ENCODE data around the gene ZAP70. TPM values are rescaled to one million over a fixed set of nuclear protein-coding genes. Genes with fewer than 3 reads are reported as not detected.

ZAP70 gene
- total RNA-seq, 1 experiment from 2014 or later = not detected

GRCh38 chr2:97752342-97753334 is 39.3 kb downstream of the ZAP70 start:
- Histone ChIP-seq H4K20me1 (ENCODE audit: insufficient read depth, low read depth, low read length) (no peaks in the 10 kb centered on the region), H3K4me3 (ENCODE audit: low read length) (no peak overlapping the region), H3K36me3 (ENCODE audit: insufficient read depth, low read length) (0 out of 2 replicates have a peak, but pooled peaks cover 4% of the 10 kb centered on the region), H2AFZ (ENCODE audit: low read length) (no peak overlapping the region), H3K9ac (ENCODE audit: low read length) (no peak overlapping the region), H3K9me3 (ENCODE audit: low read length) (no peaks in the 10 kb centered on the region), H3K4me2 (ENCODE audit: low read depth, low read length, poor library complexity, severe bottlenecking) (no peak overlapping the region), H3K27me3 (ENCODE audit: low read length) (no peaks in the 10 kb centered on the region), H3K79me2 (ENCODE audit: low read length) (no peaks in the 10 kb centered on the region), H3K9me2 (replicated peaks; ENCODE audit: insufficient read depth, low read length) (no peaks in the 10 kb centered on the region), H3K27ac (ENCODE audit: low read length) (no peak overlapping the region), H3K4me1 (ENCODE audit: low read length) (peaks cover 19% of the 10 kb centered on the region)
- DNase-seq = no peak

GRCh38 chr2:97754690-97755346 is 41.4 kb downstream of the ZAP70 start:
- no peak overlapping the region for H3K4me3 ChIP-seq (ENCODE audit: low read length)
- H3K4me1 ChIP-seq (ENCODE audit: low read length) = peaks cover 12% of the 10 kb centered on the region
- no peak overlapping the region for H2AFZ ChIP-seq (ENCODE audit: low read length)
- no peak overlapping the region for H3K27ac ChIP-seq (ENCODE audit: low read length)
- no peak overlapping the region for H3K9ac ChIP-seq (ENCODE audit: low read length)
- H3K79me2 ChIP-seq (ENCODE audit: low read length) = no peaks in the 10 kb centered on the region
- no peaks in the 10 kb centered on the region for H4K20me1 ChIP-seq (ENCODE audit: insufficient read depth, low read depth, low read length)
- H3K4me2 ChIP-seq (ENCODE audit: low read depth, low read length, poor library complexity, severe bottlenecking) = no peak overlapping the region
- DNase-seq = no peak
- H3K36me3 ChIP-seq (ENCODE audit: insufficient read depth, low read length) = peaks cover 8% of the 10 kb centered on the region; the same call in 1 of the 2 replicates
- H3K9me3 ChIP-seq (ENCODE audit: low read length) = no peaks in the 10 kb centered on the region
- no peaks in the 10 kb centered on the region for H3K27me3 ChIP-seq (ENCODE audit: low read length)
- no peaks in the 10 kb centered on the region for H3K9me2 ChIP-seq (replicated peaks; ENCODE audit: insufficient read depth, low read length)

- no peak overlapping the region for H3K4me3 ChIP-seq (ENCODE audit: low read length)
- peaks cover 12% of the 10 kb centered on the region for H3K4me1 ChIP-seq (ENCODE audit: low read length)
- peaks cover 8% of the 10 kb centered on the region; the same call in 1 of the 2 replicates for H3K36me3 ChIP-seq (ENCODE audit: insufficient read depth, low read length)
- H3K4me2 ChIP-seq (ENCODE audit: low read depth, low read length, poor library complexity, severe bottlenecking) = no peak overlapping the region
- no peak overlapping the region for H3K9ac ChIP-seq (ENCODE audit: low read length)
- no peaks in the 10 kb centered on the region for H3K79me2 ChIP-seq (ENCODE audit: low read length)
- H2AFZ ChIP-seq (ENCODE audit: low read length) = no peak overlapping the region
- H3K27me3 ChIP-seq (ENCODE audit: low read length) = no peaks in the 10 kb centered on the region
- no peak overlapping the region for H3K27ac ChIP-seq (ENCODE audit: low read length)
- H3K9me3 ChIP-seq (ENCODE audit: low read length) = no peaks in the 10 kb centered on the region
- no peak for DNase-seq
- no peaks in the 10 kb centered on the region for H4K20me1 ChIP-seq (ENCODE audit: insufficient read depth, low read depth, low read length)
- H3K9me2 ChIP-seq (replicated peaks; ENCODE audit: insufficient read depth, low read length) = no peaks in the 10 kb centered on the region
These were observed 42.1 kb downstream of the ZAP70 start for GRCh38 chr2:97755491-97755890.

DNA sequence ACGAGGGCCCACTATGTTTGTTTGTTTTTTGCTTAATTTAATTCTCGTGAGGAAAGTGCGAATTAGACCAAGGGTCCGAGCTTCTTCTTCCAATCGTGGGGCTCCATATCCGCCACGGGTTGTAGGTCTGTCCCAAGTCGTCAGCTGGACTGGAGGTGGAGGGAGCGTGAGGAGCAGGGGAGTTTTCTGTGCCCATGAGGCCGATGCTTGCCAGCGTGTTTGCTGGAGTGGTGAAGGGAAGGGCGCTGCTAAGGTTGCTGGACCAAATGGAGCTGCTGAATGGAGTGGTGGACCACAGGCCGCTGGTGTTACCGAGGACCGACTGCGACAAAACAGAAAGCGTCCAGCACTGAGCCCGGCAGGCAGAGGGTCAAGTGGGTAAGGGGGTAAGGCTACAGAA is 43.7 kb downstream of the ZAP70 start:
- Histone ChIP-seq H3K36me3 (ENCODE audit: insufficient read depth, low read length) (peaks cover 4% of the 10 kb centered on the region; the same call in 1 of the 2 replicates), H3K4me3 (ENCODE audit: low read length) (no peak overlapping the region), H4K20me1 (ENCODE audit: insufficient read depth, low read depth, low read length) (no peaks in the 10 kb centered on the region), H3K4me2 (ENCODE audit: low read depth, low read length, poor library complexity, severe bottlenecking) (no peak overlapping the region), H3K9me3 (ENCODE audit: low read length) (no peaks in the 10 kb centered on the region), H3K4me1 (ENCODE audit: low read length) (peaks cover 4% of the 10 kb centered on the region), H2AFZ (ENCODE audit: low read length) (no peak overlapping the region), H3K9ac (ENCODE audit: low read length) (no peak overlapping the region), H3K27ac (ENCODE audit: low read length) (no peak overlapping the region), H3K9me2 (replicated peaks; ENCODE audit: insufficient read depth, low read length) (no peaks in the 10 kb centered on the region), H3K27me3 (ENCODE audit: low read length) (no peaks in the 10 kb centered on the region), H3K79me2 (ENCODE audit: low read length) (no peaks in the 10 kb centered on the region)
- no peak for DNase-seq

DNA sequence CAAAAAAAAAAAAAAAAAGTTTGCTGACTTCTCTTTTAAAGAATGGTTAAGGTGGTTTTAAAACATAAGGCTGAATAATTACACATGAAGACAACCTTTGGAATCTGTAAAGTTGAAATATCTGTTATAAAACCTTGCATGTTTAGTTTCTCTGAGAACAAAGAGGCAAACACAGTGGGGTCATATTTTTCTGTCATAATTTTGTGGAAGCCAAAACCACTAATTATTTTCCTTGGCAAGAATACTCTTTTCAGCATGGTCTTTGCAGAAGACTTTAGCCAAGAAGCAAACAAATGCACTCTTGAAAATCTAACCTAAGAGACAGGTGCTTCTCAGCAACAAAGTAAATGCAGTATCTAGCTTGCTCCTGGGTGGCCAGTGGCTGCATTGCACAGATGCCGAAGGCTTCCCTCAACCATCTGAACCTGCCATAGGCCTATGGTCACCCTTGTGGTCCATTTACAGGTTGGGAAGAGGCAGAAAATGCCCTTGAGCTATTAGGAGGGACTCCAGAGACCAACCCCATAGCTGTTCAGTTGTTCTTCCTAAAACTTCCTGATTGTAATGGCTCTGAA is 44.8 kb downstream of the ZAP70 start:
- no peaks in the 10 kb centered on the region for H3K9me3 ChIP-seq (ENCODE audit: low read length)
- H3K4me3 ChIP-seq (ENCODE audit: low read length) = no peak overlapping the region
- no peaks in the 10 kb centered on the region for H3K4me1 ChIP-seq (ENCODE audit: low read length)
- no peak overlapping the region for H3K27ac ChIP-seq (ENCODE audit: low read length)
- DNase-seq = no peak
- H3K79me2 ChIP-seq (ENCODE audit: low read length) = no peaks in the 10 kb centered on the region
- no peak overlapping the region for H2AFZ ChIP-seq (ENCODE audit: low read length)
- H3K9me2 ChIP-seq (replicated peaks; ENCODE audit: insufficient read depth, low read length) = no peaks in the 10 kb centered on the region
- H3K27me3 ChIP-seq (ENCODE audit: low read length) = no peaks in the 10 kb centered on the region
- H3K36me3 ChIP-seq (ENCODE audit: insufficient read depth, low read length) = peaks cover 4% of the 10 kb centered on the region; the same call in 1 of the 2 replicates
- H3K9ac ChIP-seq (ENCODE audit: low read length) = no peak overlapping the region
- no peak overlapping the region for H3K4me2 ChIP-seq (ENCODE audit: low read depth, low read length, poor library complexity, severe bottlenecking)
- H4K20me1 ChIP-seq (ENCODE audit: insufficient read depth, low read depth, low read length) = no peaks in the 10 kb centered on the region

- H3K9ac ChIP-seq (ENCODE audit: low read length) = no peak overlapping the region
- H3K27ac ChIP-seq (ENCODE audit: low read length) = no peak overlapping the region
- no peaks in the 10 kb centered on the region for H4K20me1 ChIP-seq (ENCODE audit: insufficient read depth, low read depth, low read length)
- H3K79me2 ChIP-seq (ENCODE audit: low read length) = no peaks in the 10 kb centered on the region
- no peak for DNase-seq
- no peak overlapping the region for H3K4me3 ChIP-seq (ENCODE audit: low read length)
- H2AFZ ChIP-seq (ENCODE audit: low read length) = no peak overlapping the region
- H3K9me2 ChIP-seq (replicated peaks; ENCODE audit: insufficient read depth, low read length) = no peaks in the 10 kb centered on the region
- no peak overlapping the region for H3K4me2 ChIP-seq (ENCODE audit: low read depth, low read length, poor library complexity, severe bottlenecking)
- peaks cover 4% of the 10 kb centered on the region; the same call in 1 of the 2 replicates for H3K36me3 ChIP-seq (ENCODE audit: insufficient read depth, low read length)
- no peaks in the 10 kb centered on the region for H3K27me3 ChIP-seq (ENCODE audit: low read length)
- H3K9me3 ChIP-seq (ENCODE audit: low read length) = no peaks in the 10 kb centered on the region
- H3K4me1 ChIP-seq (ENCODE audit: low read length) = peaks cover 5% of the 10 kb centered on the region
These were observed 46.5 kb downstream of the ZAP70 start for GRCh38 chr2:97759727-97760407.

- Histone ChIP-seq H3K4me3 (ENCODE audit: low read length) (no peak overlapping the region), H3K79me2 (ENCODE audit: low read length) (no peaks in the 10 kb centered on the region), H4K20me1 (ENCODE audit: insufficient read depth, low read depth, low read length) (no peaks in the 10 kb centered on the region), H3K4me2 (ENCODE audit: low read depth, low read length, poor library complexity, severe bottlenecking) (no peak overlapping the region), H3K9me2 (replicated peaks; ENCODE audit: insufficient read depth, low read length) (no peaks in the 10 kb centered on the region), H3K4me1 (ENCODE audit: low read length) (peaks cover 5% of the 10 kb centered on the region), H3K9ac (ENCODE audit: low read length) (no peak overlapping the region), H3K27ac (ENCODE audit: low read length) (no peak overlapping the region), H3K36me3 (ENCODE audit: insufficient read depth, low read length) (peaks cover 4% of the 10 kb centered on the region; the same call in 1 of the 2 replicates), H2AFZ (ENCODE audit: low read length) (no peak overlapping the region), H3K27me3 (ENCODE audit: low read length) (no peaks in the 10 kb centered on the region), H3K9me3 (ENCODE audit: low read length) (no peaks in the 10 kb centered on the region)
- DNase-seq = no peak
These were observed 47.2 kb downstream of the ZAP70 start for GRCh38 chr2:97760480-97761049.
